ENCODE results near the gene ITPR1.

ITPR1 gene

GRCh38 chr3:4508048-4508981 lies 15.2 kb downstream of the ITPR1 start:
- no peak overlapping the region for H3K27ac ChIP-seq
- H3K36me3 ChIP-seq, result peaks cover 16% of the 10 kb centered on the region; the same call in 1 of the 2 replicates
- H4K20me1 ChIP-seq, result peaks cover 21% of the 10 kb centered on the region; the same call in 1 of the 2 replicates
- H3K4me1 ChIP-seq, result peaks cover 36% of the 10 kb centered on the region
- no peak overlapping the region for H3K9ac ChIP-seq
- no peaks in the 10 kb centered on the region for H3K27me3 ChIP-seq
- no peak for TF ChIP-seq Cebpa-rat (IDR thresholded peaks at IDR 0.05)
- peak overlapping the region; percentile 5 for H3K4me2 ChIP-seq
- H3K4me3 ChIP-seq, result no peak overlapping the region
- H3K9me3 ChIP-seq, result no peaks in the 10 kb centered on the region

GRCh38 chr3:4509043-4509442 lies 15.9 kb downstream of the ITPR1 start:
- Histone ChIP-seq H3K9me3 (no peaks in the 10 kb centered on the region), H3K9ac (no peak overlapping the region), H3K36me3 (peaks cover 16% of the 10 kb centered on the region; the same call in 1 of the 2 replicates), H3K27me3 (no peaks in the 10 kb centered on the region), H3K27ac (no peak overlapping the region), H3K4me1 (peaks cover 29% of the 10 kb centered on the region), H3K4me3 (no peak overlapping the region), H3K4me2 (no peak overlapping the region), H4K20me1 (peaks cover 24% of the 10 kb centered on the region; the same call in 1 of the 2 replicates)
- no peak for TF ChIP-seq Cebpa-rat (IDR thresholded peaks at IDR 0.05)

GRCh38 chr3:4509983-4510755 lies 17.0 kb downstream of the ITPR1 start:
- Histone ChIP-seq H3K27ac (no peak overlapping the region), H3K27me3 (no peaks in the 10 kb centered on the region), H3K4me1 (peaks cover 18% of the 10 kb centered on the region), H3K9ac (no peak overlapping the region), H3K4me2 (no peak overlapping the region), H4K20me1 (peaks cover 35% of the 10 kb centered on the region), H3K9me3 (no peaks in the 10 kb centered on the region), H3K4me3 (no peak overlapping the region), H3K36me3 (peaks cover 16% of the 10 kb centered on the region; the same call in 1 of the 2 replicates)
- no peak for TF ChIP-seq Cebpa-rat (IDR thresholded peaks at IDR 0.05)

GRCh38 chr3:4511491-4512262 lies 18.5 kb downstream of the ITPR1 start:
- H3K4me3 ChIP-seq, result no peak overlapping the region
- no peak overlapping the region for H3K4me2 ChIP-seq

DNA sequence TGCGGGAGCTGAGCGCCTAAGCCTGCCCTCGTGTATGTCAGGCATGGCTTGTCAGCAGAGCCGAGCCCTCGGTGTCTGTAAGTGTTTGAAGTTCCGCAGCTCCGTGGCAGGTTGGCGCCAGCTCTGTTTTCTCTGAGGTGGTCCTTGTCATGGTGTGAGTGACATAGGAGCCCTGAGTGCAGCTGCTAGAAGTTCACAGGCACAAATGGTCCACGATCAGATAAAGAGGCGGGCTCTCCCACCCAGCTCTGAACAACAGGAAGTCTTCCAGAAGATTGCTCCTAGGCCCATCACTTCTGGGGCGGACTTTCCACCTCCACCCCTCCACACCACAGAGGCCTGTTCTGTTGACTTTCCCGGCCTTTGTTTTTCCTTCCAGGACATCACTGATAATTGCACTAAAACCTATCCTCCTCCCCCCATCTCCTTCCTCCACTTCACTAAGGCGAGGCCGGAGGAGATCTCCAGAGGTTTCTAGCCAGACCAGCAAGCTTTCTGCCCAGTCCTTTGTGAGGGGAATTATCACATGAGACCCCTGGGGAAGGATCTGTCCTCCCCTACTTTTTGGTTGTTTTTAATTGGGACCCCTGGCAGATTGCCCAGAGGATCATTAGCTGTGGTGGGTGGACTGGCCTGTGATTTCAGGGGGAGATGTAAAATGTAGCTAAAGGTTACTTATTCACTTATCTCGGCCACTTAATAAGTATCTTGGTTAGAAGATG lies 19.9 kb downstream of the ITPR1 start:
- no peak overlapping the region for H3K4me3 ChIP-seq
- no peaks in the 10 kb centered on the region for H3K27me3 ChIP-seq
- H3K36me3 ChIP-seq, result peaks cover 26% of the 10 kb centered on the region
- TF ChIP-seq Cebpa-rat (IDR thresholded peaks at IDR 0.05), result no peak
- H3K9ac ChIP-seq, result no peak overlapping the region
- no peak overlapping the region for H3K27ac ChIP-seq
- no peak overlapping the region for H3K4me2 ChIP-seq
- H3K4me1 ChIP-seq, result peaks cover 5% of the 10 kb centered on the region
- peaks cover 50% of the 10 kb centered on the region for H4K20me1 ChIP-seq
- no peaks in the 10 kb centered on the region for H3K9me3 ChIP-seq

More at GRCh38 chr3:4511491-4512262, 18.5 kb downstream of the ITPR1 start:
- Histone ChIP-seq H4K20me1 (peaks cover 50% of the 10 kb centered on the region), H3K27me3 (no peaks in the 10 kb centered on the region), H3K9me3 (no peaks in the 10 kb centered on the region), H3K4me1 (peaks cover 13% of the 10 kb centered on the region), H3K27ac (no peak overlapping the region), H3K9ac (no peak overlapping the region), H3K36me3 (peaks cover 16% of the 10 kb centered on the region; the same call in 1 of the 2 replicates)
- no peak for TF ChIP-seq Cebpa-rat (IDR thresholded peaks at IDR 0.05)

GRCh38 chr3:4514321-4514720 lies 21.2 kb downstream of the ITPR1 start:
- H3K4me3 ChIP-seq, result no peak overlapping the region
- no peak overlapping the region for H3K4me2 ChIP-seq
- H3K27me3 ChIP-seq, result no peaks in the 10 kb centered on the region
- H3K27ac ChIP-seq, result no peak overlapping the region
- no peak overlapping the region for H3K9ac ChIP-seq
- H4K20me1 ChIP-seq, result peaks cover 50% of the 10 kb centered on the region
- H3K9me3 ChIP-seq, result no peaks in the 10 kb centered on the region
- H3K4me1 ChIP-seq, result 0 out of 2 replicates have a peak, but pooled peaks cover 8% of the 10 kb centered on the region
- peaks cover 33% of the 10 kb centered on the region for H3K36me3 ChIP-seq
- no peak for TF ChIP-seq Cebpa-rat (IDR thresholded peaks at IDR 0.05)

- Histone ChIP-seq H3K9me3 (no peaks in the 10 kb centered on the region), H3K4me1 (0 out of 2 replicates have a peak, but pooled peaks cover 8% of the 10 kb centered on the region), H3K4me2 (no peak overlapping the region), H3K4me3 (no peak overlapping the region), H3K27ac (no peak overlapping the region), H3K36me3 (peaks cover 33% of the 10 kb centered on the region), H4K20me1 (peaks cover 50% of the 10 kb centered on the region), H3K9ac (no peak overlapping the region), H3K27me3 (no peaks in the 10 kb centered on the region)
- TF ChIP-seq Cebpa-rat (IDR thresholded peaks at IDR 0.05), result no peak
Observed at GRCh38 chr3:4514916-4515315, 21.8 kb downstream of the ITPR1 start.

- no peak for TF ChIP-seq Cebpa-rat (IDR thresholded peaks at IDR 0.05)
- H3K36me3 ChIP-seq, result peaks cover 40% of the 10 kb centered on the region
- no peak overlapping the region for H3K9ac ChIP-seq
- H3K4me3 ChIP-seq, result no peak overlapping the region
- no peak overlapping the region for H3K27ac ChIP-seq
- peaks cover 47% of the 10 kb centered on the region for H4K20me1 ChIP-seq
- no peak overlapping the region for H3K4me2 ChIP-seq
- H3K4me1 ChIP-seq, result 0 out of 2 replicates have a peak, but pooled peaks cover 8% of the 10 kb centered on the region
- H3K27me3 ChIP-seq, result no peaks in the 10 kb centered on the region
- no peaks in the 10 kb centered on the region for H3K9me3 ChIP-seq
Observed at GRCh38 chr3:4515916-4516579, 22.9 kb downstream of the ITPR1 start.
